Thoracic aorta (tissue), 2 donors: ENCODE results near the gene NEK4. TPM values are rescaled to one million over a fixed set of nuclear protein-coding genes. Genes with fewer than 3 reads are reported as not detected.

Source experiments
- ATAC-seq: fragments of 150-250 bp; one replicate; pipeline ENCODE4 v1.8.0; 2017; ENCODE audit warnings: low read depth; ENCODE audit not compliant: insufficient number of reproducible peaks, low FRiP score
- DNase-seq: peaks from one replicate; pipeline ENCODE4 v3.0.0-alpha.2; 2020; ENCODE audit warnings: low spot score
- H3K27ac ChIP-seq, 2 donors: fragments of 200-600 bp; sonication (generic); 1 replicate in 1 of 2; 2 replicates in 1 of 2; pipeline ENCODE4 v1.5.1; 2016; ENCODE audit warnings: mild to moderate bottlenecking in 2 of 2, moderate library complexity in 2 of 2
- H3K27me3 ChIP-seq: fragments of 200-600 bp; sonication (generic); replicated peaks from 2 replicates; pipeline ENCODE4 v1.6.0; 2016; ENCODE audit warnings: mild to moderate bottlenecking; ENCODE audit not compliant: insufficient read depth
- H3K36me3 ChIP-seq: fragments of 200-600 bp; sonication (generic); one replicate; pipeline ENCODE4 v1.5.1; 2016
- H3K4me1 ChIP-seq, 2 donors: fragments of 200-600 bp; sonication (generic); 1 replicate in 1 of 2; 2 replicates in 1 of 2; pipeline versions ENCODE4 v1.5.1 to v1.6.0; 2016; ENCODE audit warnings: low read depth in 2 of 2, mild to moderate bottlenecking in 1 of 2; ENCODE audit not compliant: control insufficient read depth in 1 of 2
- H3K4me3 ChIP-seq: fragments of 200-600 bp; sonication (generic); 2 replicates; pipeline ENCODE4 v1.5.1; 2016; ENCODE audit warnings: mild to moderate bottlenecking
- H3K9me3 ChIP-seq: fragments of 200-600 bp; sonication (generic); 2 replicates; pipeline ENCODE4 v1.5.1; 2016
- CTCF ChIP-seq: fragments of 200-600 bp; sonication (generic); IDR thresholded peaks from one replicate; pipeline ENCODE4 v1.5.1; 2019; ENCODE audit warnings: antibody characterized with exemption
- total RNA-seq, 2 donors: library from RNA; depleted of rRNA; stranded (reverse); fragments of >200 nt; gene quantifications; one replicate each; pipeline versions ENCODE4 v1.1.0 to v1.2.3, GENCODE V29; 2016

NEK4 gene
- total RNA-seq, 2 donors from 2014 or later: 17.5 to 24.4 TPM

- H3K27me3 ChIP-seq: no peaks in the 10 kb centered on the region
- H3K27ac ChIP-seq: peak overlapping the region; percentile 49 to 62
- peak; percentile 71 for ATAC-seq
- no peaks in the 10 kb centered on the region for H3K9me3 ChIP-seq
- peaks cover 17 to 23% of the 10 kb centered on the region in 2 donors for H3K4me1 ChIP-seq
- no peak for DNase-seq
- peaks cover 38% of the 10 kb centered on the region for H3K36me3 ChIP-seq
- no peak for TF ChIP-seq CTCF
- peak overlapping the region; percentile 22 for H3K4me3 ChIP-seq
Measured at GRCh38 chr3:52763466-52763865, 7.3 kb downstream of the NEK4 start.

- Histone ChIP-seq H3K27ac (no peak overlapping the region), H3K9me3 (no peaks in the 10 kb centered on the region), H3K27me3 (no peaks in the 10 kb centered on the region), H3K36me3 (peaks cover 55% of the 10 kb centered on the region), H3K4me1 (peaks cover 0 to 7% of the 10 kb centered on the region in 2 donors), H3K4me3 (no peak overlapping the region)
- ATAC-seq (no peak), DNase-seq (no peak)
- no peak for TF ChIP-seq CTCF
Measured at GRCh38 chr3:52756141-52756540, 14.6 kb downstream of the NEK4 start.

DNA sequence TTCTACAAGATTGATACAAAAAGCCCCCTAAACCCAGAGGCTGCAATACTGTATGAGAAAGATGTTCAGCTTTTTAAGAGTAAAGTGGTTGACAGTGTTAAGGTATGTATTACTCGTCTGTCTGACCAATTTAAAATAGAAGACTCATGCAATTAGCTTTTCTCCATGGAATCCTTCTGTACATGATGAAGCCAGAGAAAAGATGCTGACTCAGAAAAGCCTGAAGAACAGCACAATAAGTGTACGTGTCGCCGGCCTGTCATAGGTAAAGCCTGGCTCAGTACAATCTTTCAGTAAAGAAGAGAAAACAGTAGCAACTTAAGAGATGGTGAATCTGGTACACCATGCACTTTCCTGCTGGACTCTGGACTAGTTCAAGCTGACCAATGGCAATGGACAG, 16.4 kb downstream of the NEK4 start:
- peaks cover 66% of the 10 kb centered on the region for H3K36me3 ChIP-seq
- H3K27me3 ChIP-seq: no peaks in the 10 kb centered on the region
- no peak overlapping the region for H3K27ac ChIP-seq
- no peak overlapping the region for H3K4me3 ChIP-seq
- H3K9me3 ChIP-seq: no peaks in the 10 kb centered on the region
- no peaks in the 10 kb centered on the region for H3K4me1 ChIP-seq
- TF ChIP-seq CTCF: no peak
- ATAC-seq (no peak), DNase-seq (no peak)

- peaks cover 66% of the 10 kb centered on the region for H3K36me3 ChIP-seq
- no peak for ATAC-seq
- TF ChIP-seq CTCF: no peak
Measured at GRCh38 chr3:52752045-52752660, 18.6 kb downstream of the NEK4 start.

DNA sequence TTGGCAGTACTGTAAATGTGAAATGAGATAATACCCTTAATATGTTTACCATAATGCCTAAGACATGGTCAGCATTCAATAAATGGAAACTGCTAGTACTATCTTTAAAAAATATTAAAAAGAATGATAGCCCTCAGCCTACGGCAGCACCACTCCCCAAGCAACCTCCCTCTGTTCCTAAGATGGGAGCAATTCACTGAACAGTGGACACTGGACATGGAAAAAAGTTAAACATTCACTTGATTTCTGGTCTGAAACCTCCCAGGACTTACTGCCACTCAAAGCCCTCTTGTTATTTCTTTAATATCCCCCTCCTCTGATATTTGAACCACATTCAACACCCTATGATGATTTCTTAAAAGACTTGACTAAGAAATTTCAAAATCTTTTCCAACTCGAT, 27.0 kb downstream of the NEK4 start:
- no peak for DNase-seq
- Histone ChIP-seq H3K27me3 (no peaks in the 10 kb centered on the region), H3K36me3 (peaks cover 40% of the 10 kb centered on the region), H3K27ac (no peak overlapping the region), H3K9me3 (no peaks in the 10 kb centered on the region), H3K4me3 (no peak overlapping the region), H3K4me1 (no peaks in the 10 kb centered on the region)
- TF ChIP-seq CTCF: no peak
- ATAC-seq: no peak

More at GRCh38 chr3:52752045-52752660, 18.6 kb downstream of the NEK4 start:
- Histone ChIP-seq H3K4me3 (no peak overlapping the region), H3K4me1 (no peaks in the 10 kb centered on the region), H3K27ac (no peak overlapping the region), H3K9me3 (no peaks in the 10 kb centered on the region), H3K27me3 (no peaks in the 10 kb centered on the region)
- no peak for DNase-seq
